ENCODE results near the gene MLANA.
"Not testable (repeated sequence)": the region's sequence is repeated elsewhere in the genome, so short reads cannot be mapped to it uniquely, and the experiment has no call there.

MLANA gene

GRCh38 chr9:5870020-5870339, 20.7 kb upstream of the MLANA start:
- DNase-seq (ENCODE audit: low spot score): no peak

GRCh38 chr9:5870691-5871090, 20.0 kb upstream of the MLANA start:
- DNase-seq (ENCODE audit: low spot score): no peak

- DNase-seq (ENCODE audit: low spot score): no peak
Measured at GRCh38 chr9:5871785-5872184, 18.9 kb upstream of the MLANA start.

GRCh38 chr9:5872511-5872910, 18.2 kb upstream of the MLANA start:
- DNase-seq (ENCODE audit: low spot score): no peak

- DNase-seq (ENCODE audit: low spot score): no peak
Measured at GRCh38 chr9:5873439-5873838, 17.2 kb upstream of the MLANA start.

- DNase-seq (ENCODE audit: low spot score): no peak
Measured at GRCh38 chr9:5874048-5874447, 16.6 kb upstream of the MLANA start.

GRCh38 chr9:5876026-5876425, 14.7 kb upstream of the MLANA start:
- no peak for DNase-seq (ENCODE audit: low spot score)

- DNase-seq (ENCODE audit: low spot score): no peak
Measured at GRCh38 chr9:5876711-5877110, 14.0 kb upstream of the MLANA start.

GRCh38 chr9:5879419-5880181, 11.1 kb upstream of the MLANA start:
- DNase-seq (ENCODE audit: low spot score): no peak

GRCh38 chr9:5882244-5883012, 8.3 kb upstream of the MLANA start:
- not testable (repeated sequence) for DNase-seq (ENCODE audit: low spot score)

GRCh38 chr9:5884191-5884590, 6.5 kb upstream of the MLANA start:
- DNase-seq (ENCODE audit: low spot score): no peak

GRCh38 chr9:5886114-5886939, 4.4 kb upstream of the MLANA start:
- peak; percentile 71 for DNase-seq (ENCODE audit: low spot score)

- DNase-seq (ENCODE audit: low spot score): no peak
Measured at GRCh38 chr9:5892456-5893133, 1.9 kb downstream of the MLANA start.

GRCh38 chr9:5893134-5893505, 2.4 kb downstream of the MLANA start:
- no peak for DNase-seq (ENCODE audit: low spot score)

GRCh38 chr9:5893591-5894236, 3.0 kb downstream of the MLANA start:
- DNase-seq (ENCODE audit: low spot score): no peak

- no peak for DNase-seq (ENCODE audit: low spot score)
Measured at GRCh38 chr9:5894237-5894959, 3.7 kb downstream of the MLANA start.

GRCh38 chr9:5895782-5896181, 5.1 kb downstream of the MLANA start:
- DNase-seq (ENCODE audit: low spot score): no peak

GRCh38 chr9:5896863-5897262, 6.2 kb downstream of the MLANA start:
- no peak for DNase-seq (ENCODE audit: low spot score)

- DNase-seq (ENCODE audit: low spot score): no peak
Measured at GRCh38 chr9:5897851-5898250, 7.2 kb downstream of the MLANA start.

- DNase-seq (ENCODE audit: low spot score): no peak
Measured at GRCh38 chr9:5899292-5899691, 8.6 kb downstream of the MLANA start.

GRCh38 chr9:5900622-5901021, 9.9 kb downstream of the MLANA start:
- no peak for DNase-seq (ENCODE audit: low spot score)

All from cerebellar cortex (tissue), 1 donor.